ENCODE measurements around the gene RIN3. TPM values are rescaled to one million over a fixed set of nuclear protein-coding genes. Genes with fewer than 3 reads are reported as not detected.

Gene RIN3
- total and polyA plus RNA-seq, 2 of the 4 experiments (the other 2 are of a cell fraction) = 2.5 to 11.1 TPM

DNA sequence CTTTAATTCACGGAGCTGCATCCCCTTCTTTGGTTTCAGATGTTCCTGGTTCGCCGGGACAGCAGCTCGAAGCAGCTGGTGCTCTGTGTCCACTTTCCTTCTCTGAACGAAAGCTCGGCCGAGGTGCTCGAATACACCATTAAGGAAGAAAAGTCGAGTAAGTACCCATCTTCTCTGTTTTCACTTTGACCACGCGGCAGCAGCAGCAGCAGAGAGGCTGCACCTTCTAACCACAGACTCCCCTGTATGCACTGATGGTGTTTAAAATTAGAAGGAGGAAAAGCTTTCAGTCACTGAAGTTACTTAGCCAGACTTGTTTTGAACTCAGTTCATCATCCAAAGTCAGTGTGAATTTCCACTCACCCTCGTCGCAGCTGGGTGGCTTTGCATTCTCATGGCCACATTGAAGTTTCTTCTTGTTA, 63.8 kb downstream of the RIN3 start:
- Histone ChIP-seq H3K4me2 (ENCODE audit: low read depth, low read length) (no peak overlapping the region), H2BK120ac (ENCODE audit: low read depth, low read length) (no peak overlapping the region), H2BK5ac (ENCODE audit: low read depth, low read length, poor library complexity, severe bottlenecking) (no peak overlapping the region), H3K79me1 (ENCODE audit: low read depth in 1 of 2, low read length in 2 of 2) (peaks cover 0 to 33% of the 10 kb centered on the region in 2 experiments; a peak in 3 of 4 replicates), H3K9me3 (ENCODE audit: control insufficient read depth, insufficient read depth, low read length) (no peaks in the 10 kb centered on the region), H3K4me3 (ENCODE audit: insufficient read depth, low read depth, low read length) (no peak overlapping the region), H3K56ac (ENCODE audit: extremely low read depth, insufficient read depth, low read length) (no peak overlapping the region), H2AK9ac (replicated peaks; ENCODE audit: low read depth, low read length, poor library complexity) (no peak overlapping the region), H2AFZ (replicated peaks; ENCODE audit: low read length, poor library complexity) (no peak overlapping the region), H3K4ac (ENCODE audit: low read depth, low read length) (no peak overlapping the region), H2BK15ac (ENCODE audit: low read depth, low read length) (no peak overlapping the region), H3K27ac (ENCODE audit: insufficient read depth, low read length) (no peak overlapping the region), H4K8ac (ENCODE audit: low read depth in 2 of 2, low read length in 2 of 2) (no peak overlapping the region), H3K9me1 (ENCODE audit: insufficient read depth, low read length) (peaks cover 9% of the 10 kb centered on the region), H3K23ac (ENCODE audit: low read depth, low read length) (no peak overlapping the region), H2AK5ac (ENCODE audit: low read depth, low read length) (no peak overlapping the region), H3K27me3 (ENCODE audit: control insufficient read depth, insufficient read depth, low read length) (no peaks in the 10 kb centered on the region), H2BK20ac (ENCODE audit: low read depth, low read length) (no peak overlapping the region), H3K18ac (ENCODE audit: low read depth, low read length) (no peak overlapping the region), H3K9ac (ENCODE audit: low read depth, low read length) (no peak overlapping the region), H3K4me1 (ENCODE audit: control insufficient read depth, insufficient read depth, low read length) (peaks cover 7% of the 10 kb centered on the region), H4K91ac (ENCODE audit: insufficient read depth, low read depth, low read length) (no peak overlapping the region), H4K5ac (ENCODE audit: low read depth, low read length) (no peak overlapping the region), H3K36me3 (ENCODE audit: control insufficient read depth, insufficient read depth, low read length) (peaks cover 27% of the 10 kb centered on the region), H3K14ac (replicated peaks; ENCODE audit: low read depth, low read length) (no peak overlapping the region), H4K20me1 (ENCODE audit: insufficient read depth, low read length) (0 out of 2 replicates have a peak, but pooled peaks cover 1% of the 10 kb centered on the region)
- intact Hi-C loops (cut with micrococcal nuclease) (no loop called here), in situ Hi-C loops (cut with MboI; ENCODE audit: low sequenced_read_pairs) (no loop called here), dilution Hi-C loops (cut with HindIII; ENCODE audit: low sequenced_read_pairs, unreplicated experiment) (no loop called here)
- ATAC-seq (ENCODE audit: low read depth) = no peak
- ChIA-PET CTCF (no interaction called here), POLR2A (ENCODE audit: unreplicated experiment) (no interaction called here)
- TF ChIP-seq MXI1 (IDR thresholded peaks at IDR 0.05; ENCODE audit: borderline replicate concordance, low read depth, low read length) = no peak
- no peak for TF ChIP-seq SMC3 (IDR thresholded peaks at IDR 0.05; ENCODE audit: low read depth, low read length)
- TF ChIP-seq, protein P1, sequence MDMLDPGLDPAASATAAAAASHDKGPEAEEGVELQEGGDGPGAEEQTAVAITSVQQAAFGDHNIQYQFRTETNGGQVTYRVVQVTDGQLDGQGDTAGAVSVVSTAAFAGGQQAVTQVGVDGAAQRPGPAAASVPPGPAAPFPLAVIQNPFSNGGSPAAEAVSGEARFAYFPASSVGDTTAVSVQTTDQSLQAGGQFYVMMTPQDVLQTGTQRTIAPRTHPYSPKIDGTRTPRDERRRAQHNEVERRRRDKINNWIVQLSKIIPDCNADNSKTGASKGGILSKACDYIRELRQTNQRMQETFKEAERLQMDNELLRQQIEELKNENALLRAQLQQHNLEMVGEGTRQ (IDR thresholded peaks at IDR 0.05; ENCODE audit: low read depth, low read length) = no peak
- TF ChIP-seq CHD1 (IDR thresholded peaks at IDR 0.05; ENCODE audit: low read depth, low read length) = no peak
- TF ChIP-seq MAZ (IDR thresholded peaks at IDR 0.05; ENCODE audit: borderline replicate concordance, low read depth, low read length) = no peak
- no peak for TF ChIP-seq CEBPB (IDR thresholded peaks at IDR 0.05; ENCODE audit: low read depth, low read length)
- TF ChIP-seq MAFK (IDR thresholded peaks at IDR 0.05; ENCODE audit: low read depth, low read length) = no peak
- TF ChIP-seq RCOR1 (IDR thresholded peaks at IDR 0.05; ENCODE audit: insufficient replicate concordance, low read length) = no peak
- no peak for TF ChIP-seq RAD21 (IDR thresholded peaks at IDR 0.05; ENCODE audit: low read length)
- no peak for TF ChIP-seq FOS (IDR thresholded peaks at IDR 0.05; ENCODE audit: low read depth, low read length)
- TF ChIP-seq, protein P2, sequence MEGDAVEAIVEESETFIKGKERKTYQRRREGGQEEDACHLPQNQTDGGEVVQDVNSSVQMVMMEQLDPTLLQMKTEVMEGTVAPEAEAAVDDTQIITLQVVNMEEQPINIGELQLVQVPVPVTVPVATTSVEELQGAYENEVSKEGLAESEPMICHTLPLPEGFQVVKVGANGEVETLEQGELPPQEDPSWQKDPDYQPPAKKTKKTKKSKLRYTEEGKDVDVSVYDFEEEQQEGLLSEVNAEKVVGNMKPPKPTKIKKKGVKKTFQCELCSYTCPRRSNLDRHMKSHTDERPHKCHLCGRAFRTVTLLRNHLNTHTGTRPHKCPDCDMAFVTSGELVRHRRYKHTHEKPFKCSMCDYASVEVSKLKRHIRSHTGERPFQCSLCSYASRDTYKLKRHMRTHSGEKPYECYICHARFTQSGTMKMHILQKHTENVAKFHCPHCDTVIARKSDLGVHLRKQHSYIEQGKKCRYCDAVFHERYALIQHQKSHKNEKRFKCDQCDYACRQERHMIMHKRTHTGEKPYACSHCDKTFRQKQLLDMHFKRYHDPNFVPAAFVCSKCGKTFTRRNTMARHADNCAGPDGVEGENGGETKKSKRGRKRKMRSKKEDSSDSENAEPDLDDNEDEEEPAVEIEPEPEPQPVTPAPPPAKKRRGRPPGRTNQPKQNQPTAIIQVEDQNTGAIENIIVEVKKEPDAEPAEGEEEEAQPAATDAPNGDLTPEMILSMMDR (conservative IDR thresholded peaks at IDR 0.05; ENCODE audit: low read depth, low read length) = no peak
- no peak for TF ChIP-seq NFE2L2 (IDR thresholded peaks at IDR 0.05; ENCODE audit: low read depth, low read length)
- TF ChIP-seq BHLHE40 (IDR thresholded peaks at IDR 0.05; ENCODE audit: low read depth, low read length) = no peak
- TF ChIP-seq POLR2A (IDR thresholded peaks at IDR 0.05; ENCODE audit: low read depth, low read length) = no peak
- TF ChIP-seq, protein P3, sequence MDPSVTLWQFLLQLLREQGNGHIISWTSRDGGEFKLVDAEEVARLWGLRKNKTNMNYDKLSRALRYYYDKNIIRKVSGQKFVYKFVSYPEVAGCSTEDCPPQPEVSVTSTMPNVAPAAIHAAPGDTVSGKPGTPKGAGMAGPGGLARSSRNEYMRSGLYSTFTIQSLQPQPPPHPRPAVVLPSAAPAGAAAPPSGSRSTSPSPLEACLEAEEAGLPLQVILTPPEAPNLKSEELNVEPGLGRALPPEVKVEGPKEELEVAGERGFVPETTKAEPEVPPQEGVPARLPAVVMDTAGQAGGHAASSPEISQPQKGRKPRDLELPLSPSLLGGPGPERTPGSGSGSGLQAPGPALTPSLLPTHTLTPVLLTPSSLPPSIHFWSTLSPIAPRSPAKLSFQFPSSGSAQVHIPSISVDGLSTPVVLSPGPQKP (IDR thresholded peaks at IDR 0.05; ENCODE audit: borderline replicate concordance, low read depth, low read length) = no peak
- TF ChIP-seq RFX5 (IDR thresholded peaks at IDR 0.05; ENCODE audit: low read depth, low read length) = no peak
- 100% methylated on average over 4 of the region's 13 CpGs; no CpG with 5 or more reads in 1 of the 2 experiments for WGBS, 2 experiments (ENCODE audit: extremely low coverage in 2 of 2, insufficient read length in 1 of 2)
- no TSS peak for BruUV-seq (replicated peaks)
- no peak for DNase-seq
